ENCODE measurements around the gene PFKFB3. TPM values are rescaled to one million over a fixed set of nuclear protein-coding genes. Genes with fewer than 3 reads are reported as not detected.
"Not testable (repeated sequence)": the region's sequence is repeated elsewhere in the genome, so short reads cannot be mapped to it uniquely, and the experiment has no call there.

Gene PFKFB3
- total RNA-seq, 1 experiment from 2014 or later = 36.8 TPM

DNA sequence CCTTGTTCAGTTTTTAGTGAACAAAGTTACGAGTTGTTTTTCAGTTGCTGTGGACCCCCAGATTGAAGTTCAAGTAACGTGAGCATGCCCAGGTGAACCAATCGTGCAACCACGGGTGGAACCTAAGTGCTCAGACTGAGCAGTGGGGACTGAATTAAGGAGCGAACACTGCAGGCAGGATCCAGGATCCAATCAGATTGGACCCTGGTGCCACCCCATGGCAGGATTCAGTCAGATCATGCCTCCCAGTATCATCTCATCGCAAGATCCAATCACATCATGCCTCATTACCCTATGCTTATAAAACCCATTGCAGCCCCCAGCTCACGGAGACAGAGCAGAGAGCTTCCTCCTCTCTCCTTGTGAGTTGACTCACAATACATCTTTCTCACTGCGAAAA lies 80.9 kb downstream of the PFKFB3 start:
- Mint-ChIP-seq H3K27me3 (ENCODE audit: low read depth) (no peaks in the 10 kb centered on the region), H3K36me3 (ENCODE audit: insufficient read depth in 1 of 3, low read depth in 3 of 3) (no peaks in the 10 kb centered on the region), H3K27ac (no peak overlapping the region), H3K4me1 (peaks cover 11 to 17% of the 10 kb centered on the region in 2 experiments), H3K9me3 (no peaks in the 10 kb centered on the region), H3K4me3 (no peak overlapping the region)
- Histone ChIP-seq H2AFZ (ENCODE audit: low read length) (no peak overlapping the region), H3T11ph (ENCODE audit: low read length) (no peak overlapping the region), H3K23ac (ENCODE audit: insufficient read length, low read depth, low read length) (no peak overlapping the region), H2BK120ac (ENCODE audit: low read depth, low read length, poor library complexity, severe bottlenecking) (no peak overlapping the region), H3K4me1 (ENCODE audit: insufficient read depth, low read length) (no peaks in the 10 kb centered on the region), H2BK12ac (ENCODE audit: insufficient read length, low read depth, low read length) (no peak overlapping the region), H4K20me1 (ENCODE audit: control insufficient read depth, insufficient read depth, insufficient read length) (no peaks in the 10 kb centered on the region), H3K56ac (ENCODE audit: insufficient read length, low read depth, low read length) (no peak overlapping the region), H3K4me2 (ENCODE audit: insufficient read depth, insufficient read length, low read length) (no peak overlapping the region), H3K27ac (ENCODE audit: insufficient read length, low read depth, low read length) (no peak overlapping the region), H3K14ac (ENCODE audit: insufficient read depth, low read length) (no peak overlapping the region), H3K9me3 (ENCODE audit: control insufficient read depth, low read depth, low read length) (no peaks in the 10 kb centered on the region), H4K5ac (ENCODE audit: insufficient read length, low read depth, low read length) (no peak overlapping the region), H3K27me3 (ENCODE audit: insufficient read depth, low read length) (no peaks in the 10 kb centered on the region), H2BK5ac (ENCODE audit: insufficient read length, low read length) (no peak overlapping the region), H3K18ac (ENCODE audit: insufficient read length, low read depth, low read length) (no peak overlapping the region), H3K9ac (ENCODE audit: extremely low read depth, insufficient read length, low read length) (no peak overlapping the region), H2AK5ac (ENCODE audit: insufficient read length, low read length) (no peak overlapping the region), H2BK15ac (ENCODE audit: low read depth, low read length) (no peak overlapping the region), H4K8ac (replicated peaks; ENCODE audit: insufficient read length, low read depth, low read length) (no peak overlapping the region), H3K23me2 (ENCODE audit: insufficient read length, low read depth, low read length, poor library complexity, severe bottlenecking) (no peaks in the 10 kb centered on the region), H3K79me1 (ENCODE audit: insufficient read depth, low read depth, low read length, poor library complexity, severe bottlenecking) (no peaks in the 10 kb centered on the region), H3K79me2 (ENCODE audit: insufficient read depth, low read length) (no peaks in the 10 kb centered on the region), H3K4ac (ENCODE audit: low read depth, low read length) (no peak overlapping the region), H2BK20ac (ENCODE audit: low read depth, low read length, poor library complexity, severe bottlenecking) (no peak overlapping the region), H4K91ac (ENCODE audit: insufficient read length, low read depth, low read length) (no peak overlapping the region)
- DNase-seq = no peak
- TF ChIP-seq, protein P1, sequence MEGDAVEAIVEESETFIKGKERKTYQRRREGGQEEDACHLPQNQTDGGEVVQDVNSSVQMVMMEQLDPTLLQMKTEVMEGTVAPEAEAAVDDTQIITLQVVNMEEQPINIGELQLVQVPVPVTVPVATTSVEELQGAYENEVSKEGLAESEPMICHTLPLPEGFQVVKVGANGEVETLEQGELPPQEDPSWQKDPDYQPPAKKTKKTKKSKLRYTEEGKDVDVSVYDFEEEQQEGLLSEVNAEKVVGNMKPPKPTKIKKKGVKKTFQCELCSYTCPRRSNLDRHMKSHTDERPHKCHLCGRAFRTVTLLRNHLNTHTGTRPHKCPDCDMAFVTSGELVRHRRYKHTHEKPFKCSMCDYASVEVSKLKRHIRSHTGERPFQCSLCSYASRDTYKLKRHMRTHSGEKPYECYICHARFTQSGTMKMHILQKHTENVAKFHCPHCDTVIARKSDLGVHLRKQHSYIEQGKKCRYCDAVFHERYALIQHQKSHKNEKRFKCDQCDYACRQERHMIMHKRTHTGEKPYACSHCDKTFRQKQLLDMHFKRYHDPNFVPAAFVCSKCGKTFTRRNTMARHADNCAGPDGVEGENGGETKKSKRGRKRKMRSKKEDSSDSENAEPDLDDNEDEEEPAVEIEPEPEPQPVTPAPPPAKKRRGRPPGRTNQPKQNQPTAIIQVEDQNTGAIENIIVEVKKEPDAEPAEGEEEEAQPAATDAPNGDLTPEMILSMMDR (conservative IDR thresholded peaks at IDR 0.05) = no peak
- no CpG with 5 or more reads among the region's 8 CpGs for WGBS (ENCODE audit: extremely low coverage, insufficient read length, low lambda C conversion rate)

DNA sequence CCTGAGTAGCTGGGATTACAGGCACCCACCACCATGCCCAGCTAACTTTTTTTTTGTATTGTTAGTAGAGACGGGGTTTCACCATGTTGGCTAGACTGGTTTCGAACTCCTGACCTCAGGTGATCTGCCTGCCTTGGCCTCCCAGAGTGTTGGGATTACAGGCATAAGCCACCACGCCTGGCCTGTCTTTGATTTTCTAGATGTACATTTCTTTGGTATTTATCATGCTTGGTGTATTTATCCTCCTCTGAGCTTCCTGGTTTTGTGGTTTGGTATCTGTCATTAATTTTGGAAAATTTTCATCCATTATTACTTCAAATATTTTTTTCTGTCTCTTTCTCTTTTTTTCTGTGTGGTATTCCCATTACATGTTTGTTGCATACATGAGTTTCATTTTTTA lies 87.9 kb downstream of the PFKFB3 start:
- H3K36me3 Mint-ChIP-seq (ENCODE audit: insufficient read depth in 1 of 3, low read depth in 3 of 3); H3K14ac ChIP-seq (ENCODE audit: insufficient read depth, low read length); H3K4ac ChIP-seq (ENCODE audit: low read depth, low read length); H3K79me1 ChIP-seq (ENCODE audit: insufficient read depth, low read depth, low read length, poor library complexity, severe bottlenecking); H2BK12ac ChIP-seq (ENCODE audit: insufficient read length, low read depth, low read length); DNase-seq; H2AFZ ChIP-seq (ENCODE audit: low read length); H3K27ac Mint-ChIP-seq; H3K27me3 Mint-ChIP-seq (ENCODE audit: low read depth); H3T11ph ChIP-seq (ENCODE audit: low read length); H3K9me3 ChIP-seq (ENCODE audit: control insufficient read depth, low read depth, low read length); H3K4me3 Mint-ChIP-seq; H3K4me1 ChIP-seq (ENCODE audit: insufficient read depth, low read length); H4K8ac ChIP-seq (replicated peaks; ENCODE audit: insufficient read length, low read depth, low read length); H3K9ac ChIP-seq (ENCODE audit: extremely low read depth, insufficient read length, low read length); H3K9me3 Mint-ChIP-seq; H2BK15ac ChIP-seq (ENCODE audit: low read depth, low read length); H3K27me3 ChIP-seq (ENCODE audit: insufficient read depth, low read length); H4K91ac ChIP-seq (ENCODE audit: insufficient read length, low read depth, low read length); H4K20me1 ChIP-seq (ENCODE audit: control insufficient read depth, insufficient read depth, insufficient read length); H3K18ac ChIP-seq (ENCODE audit: insufficient read length, low read depth, low read length); H3K56ac ChIP-seq (ENCODE audit: insufficient read length, low read depth, low read length); H2BK120ac ChIP-seq (ENCODE audit: low read depth, low read length, poor library complexity, severe bottlenecking); H2BK5ac ChIP-seq (ENCODE audit: insufficient read length, low read length); H3K4me1 Mint-ChIP-seq; H3K79me2 ChIP-seq (ENCODE audit: insufficient read depth, low read length); H3K27ac ChIP-seq (ENCODE audit: insufficient read length, low read depth, low read length); H3K23me2 ChIP-seq (ENCODE audit: insufficient read length, low read depth, low read length, poor library complexity, severe bottlenecking); H2AK5ac ChIP-seq (ENCODE audit: insufficient read length, low read length); H2BK20ac ChIP-seq (ENCODE audit: low read depth, low read length, poor library complexity, severe bottlenecking); H3K23ac ChIP-seq (ENCODE audit: insufficient read length, low read depth, low read length); H4K5ac ChIP-seq (ENCODE audit: insufficient read length, low read depth, low read length); H3K4me2 ChIP-seq (ENCODE audit: insufficient read depth, insufficient read length, low read length): not testable (repeated sequence)
- WGBS (ENCODE audit: extremely low coverage, insufficient read length, low lambda C conversion rate) = no CpG with 5 or more reads among the region's 3 CpGs

All from H9 (cell line).